Measurements from ENCODE around the gene SCIN.
A peak's percentile ranks its signal among the peaks of the same experiment; 100 is the strongest.
"Not testable (repeated sequence)": the region's sequence is repeated elsewhere in the genome, so short reads cannot be mapped to it uniquely, and the experiment has no call there.

SCIN gene

DNA sequence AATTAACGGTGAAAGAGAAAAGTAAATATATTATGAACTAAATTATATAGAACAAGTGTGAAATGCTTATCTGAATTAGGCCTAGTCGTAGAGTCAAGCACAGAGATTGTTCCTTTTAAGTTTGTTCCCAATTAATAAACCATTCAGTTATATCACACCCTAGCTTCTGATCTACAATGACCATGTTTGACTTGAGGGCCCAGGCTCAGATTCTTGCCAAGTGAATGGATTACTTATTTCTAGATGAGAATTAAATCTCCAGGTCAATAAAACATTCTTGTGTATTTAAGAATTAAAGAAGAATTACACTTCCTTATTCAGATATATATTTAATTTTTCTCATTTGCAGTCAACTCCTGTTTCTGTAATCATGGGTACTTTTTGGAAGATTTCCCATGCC lies 79.6 kb downstream of the SCIN start:
- H3K4me3 ChIP-seq (replicated peaks in 1 of 2; ENCODE audit: low read depth in 2 of 2, low read length in 2 of 2), result no peak overlapping the region
- no peak for DNase-seq (ENCODE audit: low read depth in 2 of 2)

GRCh38 chr7:12653110-12653509 lies 82.6 kb downstream of the SCIN start:
- TF ChIP-seq, protein P1, sequence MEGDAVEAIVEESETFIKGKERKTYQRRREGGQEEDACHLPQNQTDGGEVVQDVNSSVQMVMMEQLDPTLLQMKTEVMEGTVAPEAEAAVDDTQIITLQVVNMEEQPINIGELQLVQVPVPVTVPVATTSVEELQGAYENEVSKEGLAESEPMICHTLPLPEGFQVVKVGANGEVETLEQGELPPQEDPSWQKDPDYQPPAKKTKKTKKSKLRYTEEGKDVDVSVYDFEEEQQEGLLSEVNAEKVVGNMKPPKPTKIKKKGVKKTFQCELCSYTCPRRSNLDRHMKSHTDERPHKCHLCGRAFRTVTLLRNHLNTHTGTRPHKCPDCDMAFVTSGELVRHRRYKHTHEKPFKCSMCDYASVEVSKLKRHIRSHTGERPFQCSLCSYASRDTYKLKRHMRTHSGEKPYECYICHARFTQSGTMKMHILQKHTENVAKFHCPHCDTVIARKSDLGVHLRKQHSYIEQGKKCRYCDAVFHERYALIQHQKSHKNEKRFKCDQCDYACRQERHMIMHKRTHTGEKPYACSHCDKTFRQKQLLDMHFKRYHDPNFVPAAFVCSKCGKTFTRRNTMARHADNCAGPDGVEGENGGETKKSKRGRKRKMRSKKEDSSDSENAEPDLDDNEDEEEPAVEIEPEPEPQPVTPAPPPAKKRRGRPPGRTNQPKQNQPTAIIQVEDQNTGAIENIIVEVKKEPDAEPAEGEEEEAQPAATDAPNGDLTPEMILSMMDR (IDR thresholded peaks at IDR 0.05; ENCODE audit: low read depth, low read length), result no peak
- H3K4me3 ChIP-seq (replicated peaks in 1 of 2; ENCODE audit: low read depth in 2 of 2, low read length in 2 of 2), result no peak overlapping the region
- DNase-seq (ENCODE audit: low read depth in 2 of 2), result peak in 1 of 2 donors; percentile 13

More for the DNA sequence above, 79.6 kb downstream of the SCIN start:
- TF ChIP-seq, protein P1 (IDR thresholded peaks at IDR 0.05; ENCODE audit: low read depth, low read length), result no peak

GRCh38 chr7:12653518-12653917 lies 83.0 kb downstream of the SCIN start:
- TF ChIP-seq, protein P1 (IDR thresholded peaks at IDR 0.05; ENCODE audit: low read depth, low read length), result no peak
- H3K4me3 ChIP-seq (replicated peaks in 1 of 2; ENCODE audit: low read depth in 2 of 2, low read length in 2 of 2), result no peak overlapping the region
- peak; percentile 37 to 53 for DNase-seq (ENCODE audit: low read depth in 2 of 2)

- TF ChIP-seq, protein P1 (IDR thresholded peaks at IDR 0.05; ENCODE audit: low read depth, low read length), result no peak
- DNase-seq (ENCODE audit: low read depth in 2 of 2), result peak in 1 of 2 donors; percentile 35
- H3K4me3 ChIP-seq (replicated peaks in 1 of 2; ENCODE audit: low read depth in 2 of 2, low read length in 2 of 2), result no peak overlapping the region
Measured at GRCh38 chr7:12655161-12655560, 84.6 kb downstream of the SCIN start.

GRCh38 chr7:12660423-12660822 lies 89.9 kb downstream of the SCIN start:
- not testable (repeated sequence) for H3K4me3 ChIP-seq (replicated peaks in 1 of 2; ENCODE audit: low read depth in 2 of 2, low read length in 2 of 2)
- DNase-seq (ENCODE audit: low read depth in 2 of 2), result peak; percentile 65 to 90

DNA sequence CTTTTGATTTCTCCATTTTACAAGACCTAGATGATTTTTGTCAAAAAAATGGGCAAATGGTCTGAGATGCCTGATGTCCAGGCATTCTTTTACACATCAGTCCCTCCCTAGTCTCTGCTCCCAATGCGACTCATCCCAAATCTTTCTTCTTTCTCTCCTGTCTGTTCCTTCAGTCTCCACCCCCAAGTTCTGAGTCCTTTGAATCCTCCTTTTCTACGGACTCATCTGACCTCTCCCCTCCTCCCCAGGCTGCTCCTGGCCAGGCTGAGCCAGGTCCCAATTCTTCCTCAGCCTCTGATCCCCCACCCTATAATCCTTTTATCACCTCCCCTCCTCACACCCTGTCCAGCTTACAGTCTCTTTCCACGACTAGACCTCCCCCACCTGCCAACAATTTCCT lies 90.5 kb downstream of the SCIN start:
- H3K4me3 ChIP-seq (replicated peaks in 1 of 2; ENCODE audit: low read depth in 2 of 2, low read length in 2 of 2); DNase-seq (ENCODE audit: low read depth in 2 of 2): not testable (repeated sequence)

DNA sequence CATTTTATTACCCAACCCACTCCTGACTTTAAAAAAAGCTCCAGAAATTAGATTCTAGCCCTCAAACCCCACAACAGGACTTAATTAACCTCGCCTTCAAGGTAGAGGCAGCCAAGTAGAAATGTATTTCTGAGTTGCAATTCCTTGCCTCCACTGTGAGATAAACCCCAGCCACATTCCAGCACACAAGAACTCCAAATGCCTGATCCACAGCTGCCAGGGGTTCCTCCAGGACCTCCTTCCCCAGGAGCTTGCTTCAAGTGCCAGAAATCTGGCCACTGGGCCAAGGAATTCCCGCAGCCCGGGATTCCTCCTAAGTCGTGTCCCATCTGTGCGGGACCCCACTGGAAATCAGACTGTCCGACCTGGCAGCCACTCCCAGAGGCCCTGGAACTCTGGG lies 91.1 kb downstream of the SCIN start:
- TF ChIP-seq, protein P1 (IDR thresholded peaks at IDR 0.05; ENCODE audit: low read depth, low read length), result no peak
- no peak for DNase-seq (ENCODE audit: low read depth in 2 of 2)
- no peak overlapping the region for H3K4me3 ChIP-seq (replicated peaks in 1 of 2; ENCODE audit: low read depth in 2 of 2, low read length in 2 of 2)

DNA sequence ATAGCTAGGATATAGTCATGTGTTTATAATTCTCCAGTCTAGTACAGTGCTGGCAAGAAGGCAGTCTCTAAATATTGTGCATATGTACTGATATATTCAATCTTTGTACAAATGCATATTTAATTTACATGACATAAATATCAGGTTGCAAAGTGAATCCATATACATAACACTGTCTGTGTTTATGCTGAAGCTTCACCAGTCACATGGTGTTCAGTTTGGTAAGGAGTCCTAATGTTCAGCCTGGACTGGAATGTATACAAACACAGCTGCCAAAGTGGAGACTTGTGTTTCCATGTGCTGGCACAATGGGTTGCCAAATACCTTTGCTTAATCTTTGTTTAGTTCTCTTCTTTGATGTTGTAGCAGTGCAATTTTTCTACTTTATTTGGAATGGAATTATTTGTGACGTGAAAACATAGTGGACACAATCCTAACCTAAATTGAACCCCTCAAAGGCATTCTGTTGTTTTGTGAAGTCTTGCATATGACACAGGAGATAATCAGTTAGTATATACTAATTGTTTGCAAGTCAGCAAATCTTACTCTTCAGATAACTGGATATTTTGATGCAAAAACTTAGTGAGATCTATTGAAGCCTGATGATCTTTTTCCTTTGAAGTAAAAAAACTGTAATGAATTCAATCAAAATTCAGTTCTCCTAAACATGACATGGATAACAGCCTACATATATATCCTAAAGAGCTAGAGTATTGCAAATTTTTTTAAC lies 99.6 kb downstream of the SCIN start:
- H3K4me3 ChIP-seq (replicated peaks in 1 of 2; ENCODE audit: low read depth in 2 of 2, low read length in 2 of 2), result no peak overlapping the region
- DNase-seq (ENCODE audit: low read depth in 2 of 2), result peak; percentile 36 to 44

More for the DNA sequence above, 99.6 kb downstream of the SCIN start:
- TF ChIP-seq, protein P1 (IDR thresholded peaks at IDR 0.05; ENCODE audit: low read depth, low read length), result no peak
